Smooth muscle cell (in vitro differentiated cells): ENCODE measurements around the gene RNASE7. TPM values are rescaled to one million over a fixed set of nuclear protein-coding genes. Genes with fewer than 3 reads are reported as not detected.

Experiments
- DNase-seq: peaks from one replicate; lab custom pipeline; 2025; ENCODE audit not compliant: unreplicated experiment; lab: John Stamatoyannopoulos, UW
- H2AFZ ChIP-seq: fragments of 200-600 bp; sonication (generic); 2 replicates; pipeline ENCODE4 v1.6.0; 2016; ENCODE audit warnings: antibody characterized with exemption, low read depth, mild to moderate bottlenecking
- H3F3A ChIP-seq: fragments of 200-600 bp; sonication (generic); 2 replicates; pipeline ENCODE4 v1.6.0; 2017; ENCODE audit warnings: antibody characterized with exemption, low read depth
- H3K27ac ChIP-seq: fragments of 200-600 bp; sonication (generic); 2 replicates; pipeline ENCODE4 v1.5.1; 2016; ENCODE audit warnings: low read depth, mild to moderate bottlenecking
- H3K27me3 ChIP-seq: fragments of 200-600 bp; sonication (generic); 2 replicates; pipeline ENCODE4 v1.6.1; 2016; ENCODE audit warnings: low read depth, mild to moderate bottlenecking
- H3K36me3 ChIP-seq: fragments of 200-600 bp; sonication (generic); 2 replicates; pipeline ENCODE4 v1.5.1; 2016; ENCODE audit warnings: low read depth
- H3K4me1 ChIP-seq: fragments of 200-600 bp; sonication (generic); 2 replicates; pipeline ENCODE4 v1.5.1; 2016; ENCODE audit warnings: low read depth
- H3K4me2 ChIP-seq: fragments of 200-600 bp; sonication (generic); 2 replicates; pipeline ENCODE4 v1.6.0; 2016; ENCODE audit warnings: mild to moderate bottlenecking
- H3K4me3 ChIP-seq: fragments of 200-600 bp; sonication (generic); 2 replicates; pipeline ENCODE4 v1.5.1; 2016; ENCODE audit warnings: mild to moderate bottlenecking
- H3K79me2 ChIP-seq: fragments of 200-600 bp; sonication (generic); 2 replicates; pipeline ENCODE4 v1.6.0; 2016; ENCODE audit warnings: low read depth, mild to moderate bottlenecking
- H3K9ac ChIP-seq: fragments of 200-600 bp; sonication (generic); 2 replicates; pipeline ENCODE4 v1.6.0; 2016; ENCODE audit warnings: low read depth
- H3K9me3 ChIP-seq: fragments of 200-600 bp; sonication (generic); replicated peaks from 2 replicates; pipeline ENCODE4 v1.5.1; 2016; ENCODE audit warnings: low read depth
- H4K20me1 ChIP-seq: fragments of 200-600 bp; sonication (generic); 2 replicates; pipeline ENCODE4 v1.6.0; 2016; ENCODE audit warnings: low read depth
- CTCF ChIP-seq: fragments of 200-600 bp; sonication (generic); IDR thresholded peaks from 2 replicates; pipeline ENCODE4 v1.5.1; 2017; ENCODE audit warnings: borderline replicate concordance, mild to moderate bottlenecking, antibody characterized with exemption; ENCODE audit not compliant: insufficient read depth, poor library complexity, severe bottlenecking
- WGBS: methylation state at CpG from one replicate; pipeline ENCODE4 v1.1.7; 2016; ENCODE audit warnings: low lambda C conversion rate; 5-methylcytosine and 5-hydroxymethylcytosine counted together
- polyA plus RNA-seq: library from polyadenylated mRNA; unstranded; fragments of >200 nt; fragmentation: Nextera tagmentation; extraction: Ambion mirVana; gene quantifications from 2 replicates; pipeline ENCODE4 v1.2.1, GENCODE V29; 2016
- total RNA-seq: library from RNA; depleted of rRNA; stranded (reverse); fragments of >200 nt; gene quantifications from 2 replicates; pipeline ENCODE4 v1.2.3, GENCODE V29; 2014

The RNASE7 gene
- total and polyA plus RNA-seq, 2 experiments from 2014 or later: 0.93 to 4.1 TPM

GRCh38 chr14:21068521-21069387 is 26.6 kb downstream of the RNASE7 start:
- H3F3A ChIP-seq: peaks cover 29% of the 10 kb centered on the region
- 2% methylated on average over 42 of the region's 45 CpGs for WGBS
- H3K4me3 ChIP-seq: peak overlapping the region; percentile 88
- H3K4me2 ChIP-seq: peak overlapping the region; percentile 99
- H3K9ac ChIP-seq: peak overlapping the region; percentile 91
- no peaks in the 10 kb centered on the region for H3K36me3 ChIP-seq
- H2AFZ ChIP-seq: peak overlapping the region; percentile 84
- H3K27ac ChIP-seq: peak overlapping the region; percentile 93
- peaks cover 14% of the 10 kb centered on the region for H3K79me2 ChIP-seq
- peak; percentile 53 for TF ChIP-seq CTCF
- no peaks in the 10 kb centered on the region for H3K9me3 ChIP-seq
- H4K20me1 ChIP-seq: peaks cover 9% of the 10 kb centered on the region
- H3K27me3 ChIP-seq: no peaks in the 10 kb centered on the region
- peaks cover 25% of the 10 kb centered on the region for H3K4me1 ChIP-seq
- no peak for DNase-seq

GRCh38 chr14:21069388-21070082 is 27.4 kb downstream of the RNASE7 start:
- Histone ChIP-seq H3K36me3 (no peaks in the 10 kb centered on the region), H3F3A (peaks cover 22% of the 10 kb centered on the region), H3K79me2 (peaks cover 22% of the 10 kb centered on the region), H3K4me2 (peak overlapping the region; percentile 99), H3K27ac (peak overlapping the region; percentile 93), H3K4me1 (peaks cover 25% of the 10 kb centered on the region), H3K9ac (peak overlapping the region; percentile 91), H3K27me3 (no peaks in the 10 kb centered on the region), H4K20me1 (peaks cover 16% of the 10 kb centered on the region), H2AFZ (peak overlapping the region; percentile 84), H3K9me3 (no peaks in the 10 kb centered on the region), H3K4me3 (peak overlapping the region; percentile 88)
- no peak for TF ChIP-seq CTCF
- DNase-seq: peak; percentile 65
- under 1% methylated on average over 35 of the region's 40 CpGs for WGBS

- Histone ChIP-seq H3K4me1 (peaks cover 25% of the 10 kb centered on the region), H3K9me3 (no peaks in the 10 kb centered on the region), H3K4me2 (peak within 1 kb of the TSS; percentile 99), H2AFZ (peak within 1 kb of the TSS; percentile 84), H3K27ac (peak within 1 kb of the TSS; percentile 93), H3K4me3 (peak within 1 kb of the TSS; percentile 88), H4K20me1 (peaks cover 21% of the 10 kb centered on the region), H3K79me2 (peaks cover 28% of the 10 kb centered on the region), H3K36me3 (no peaks in the 10 kb centered on the region), H3F3A (peaks cover 22% of the 10 kb centered on the region), H3K27me3 (no peaks in the 10 kb centered on the region), H3K9ac (peak within 1 kb of the TSS; percentile 91)
- DNase-seq: peak; percentile 65
- TF ChIP-seq CTCF: no peak
- WGBS: under 1% methylated on average over 31 of the region's 63 CpGs
Measured at GRCh38 chr14:21070083-21070609, 28.0 kb downstream of the RNASE7 start, which contains the start of gene ARHGEF40. TSS of gene ARHGEF40 (plus strand) at chr14:21070304. CDS start at chr14:21070397, 93 bp downstream.
